ENCODE measurements around the gene JAM2.

The JAM2 gene

DNA sequence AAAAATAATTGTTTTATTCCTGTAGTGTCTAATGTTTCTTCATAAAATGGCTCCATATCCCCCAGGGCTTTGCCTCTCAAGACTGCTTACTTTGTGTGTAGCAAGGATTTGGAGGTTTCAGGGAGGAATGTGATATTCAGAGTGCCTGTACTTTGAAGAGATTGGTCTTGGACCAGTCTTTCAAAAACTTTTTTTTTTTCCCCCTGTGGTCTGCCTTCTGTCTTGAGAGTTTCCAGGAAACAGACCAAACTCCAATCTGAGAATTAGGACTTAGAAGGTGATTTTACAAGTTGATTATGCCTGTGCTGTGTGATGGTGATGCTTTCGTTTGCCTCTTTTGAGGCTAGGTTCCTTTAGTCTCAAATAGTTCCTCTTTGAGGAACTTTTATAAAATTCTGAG is 121.6 kb downstream of the JAM2 start:
- Histone ChIP-seq H3K9ac (no peak overlapping the region), H4K20me1 (ENCODE audit: insufficient read depth) (no peaks in the 10 kb centered on the region), H3K4me2 (no peak overlapping the region), H3K27ac (no peak overlapping the region), H3K36me3 (ENCODE audit: insufficient read depth) (peaks cover 6% of the 10 kb centered on the region; the same call in 1 of the 2 replicates), H3K4me3 (IDR thresholded peaks at IDR 0.05; ENCODE audit: insufficient read depth, low read depth, low read length) (no peak overlapping the region), H3K79me2 (ENCODE audit: insufficient read depth, low read depth) (no peaks in the 10 kb centered on the region), H2AFZ (ENCODE audit: low read depth) (no peak overlapping the region), H3K4me1 (ENCODE audit: low read depth, poor library complexity, severe bottlenecking) (peaks cover 16% of the 10 kb centered on the region), H3K27me3 (ENCODE audit: insufficient read depth, low read depth) (no peaks in the 10 kb centered on the region)
- TF ChIP-seq, protein P1, sequence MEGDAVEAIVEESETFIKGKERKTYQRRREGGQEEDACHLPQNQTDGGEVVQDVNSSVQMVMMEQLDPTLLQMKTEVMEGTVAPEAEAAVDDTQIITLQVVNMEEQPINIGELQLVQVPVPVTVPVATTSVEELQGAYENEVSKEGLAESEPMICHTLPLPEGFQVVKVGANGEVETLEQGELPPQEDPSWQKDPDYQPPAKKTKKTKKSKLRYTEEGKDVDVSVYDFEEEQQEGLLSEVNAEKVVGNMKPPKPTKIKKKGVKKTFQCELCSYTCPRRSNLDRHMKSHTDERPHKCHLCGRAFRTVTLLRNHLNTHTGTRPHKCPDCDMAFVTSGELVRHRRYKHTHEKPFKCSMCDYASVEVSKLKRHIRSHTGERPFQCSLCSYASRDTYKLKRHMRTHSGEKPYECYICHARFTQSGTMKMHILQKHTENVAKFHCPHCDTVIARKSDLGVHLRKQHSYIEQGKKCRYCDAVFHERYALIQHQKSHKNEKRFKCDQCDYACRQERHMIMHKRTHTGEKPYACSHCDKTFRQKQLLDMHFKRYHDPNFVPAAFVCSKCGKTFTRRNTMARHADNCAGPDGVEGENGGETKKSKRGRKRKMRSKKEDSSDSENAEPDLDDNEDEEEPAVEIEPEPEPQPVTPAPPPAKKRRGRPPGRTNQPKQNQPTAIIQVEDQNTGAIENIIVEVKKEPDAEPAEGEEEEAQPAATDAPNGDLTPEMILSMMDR (conservative IDR thresholded peaks at IDR 0.05; ENCODE audit: low read depth, low read length): no peak

DNA sequence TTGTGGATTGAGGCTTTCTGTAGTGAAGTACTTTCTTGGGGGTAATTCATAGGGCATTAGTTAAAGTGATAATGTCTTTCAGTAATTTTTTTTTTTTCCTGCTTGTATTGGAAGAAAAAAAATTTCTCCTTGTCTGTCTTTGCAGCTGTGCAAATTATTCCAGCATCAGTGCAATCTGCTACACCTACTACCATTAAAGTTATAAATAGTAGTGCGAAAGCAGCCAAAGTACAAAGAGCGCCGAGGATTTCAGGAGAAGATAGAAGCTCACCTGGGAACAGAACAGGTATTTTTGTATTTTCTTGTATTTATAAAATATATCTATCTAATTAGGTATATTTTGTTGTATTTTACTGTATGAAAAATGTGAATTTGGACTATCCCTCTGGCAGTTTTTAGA is 125.0 kb downstream of the JAM2 start:
- Histone ChIP-seq H4K20me1 (ENCODE audit: insufficient read depth) (no peaks in the 10 kb centered on the region), H3K36me3 (ENCODE audit: insufficient read depth) (peaks cover 6% of the 10 kb centered on the region; the same call in 1 of the 2 replicates), H3K27me3 (ENCODE audit: insufficient read depth, low read depth) (no peaks in the 10 kb centered on the region), H3K9ac (no peak overlapping the region), H2AFZ (ENCODE audit: low read depth) (no peak overlapping the region), H3K4me3 (IDR thresholded peaks at IDR 0.05; ENCODE audit: insufficient read depth, low read depth, low read length) (no peak overlapping the region), H3K79me2 (ENCODE audit: insufficient read depth, low read depth) (no peaks in the 10 kb centered on the region), H3K4me2 (no peak overlapping the region), H3K27ac (no peak overlapping the region), H3K4me1 (ENCODE audit: low read depth, poor library complexity, severe bottlenecking) (no peaks in the 10 kb centered on the region)
- TF ChIP-seq, protein P1 (conservative IDR thresholded peaks at IDR 0.05; ENCODE audit: low read depth, low read length): no peak
